ENCODE data around the gene BRWD1.
"Not testable (repeated sequence)": the region's sequence is repeated elsewhere in the genome, so short reads cannot be mapped to it uniquely, and the experiment has no call there.

Gene BRWD1

GRCh38 chr21:39136711-39137110, 176.7 kb downstream of the BRWD1 start:
- DNase-seq (no peak), ATAC-seq (ENCODE audit: insufficient read depth, low read depth) (no peak)
- Histone ChIP-seq H3K4me1 (ENCODE audit: insufficient read depth, low read length) (peaks cover 7% of the 10 kb centered on the region; the same call in 1 of the 2 replicates), H2AFZ (ENCODE audit: low read depth, low read length) (no peak overlapping the region), H3K27me3 (ENCODE audit: insufficient read depth, low read length, poor library complexity) (no peaks in the 10 kb centered on the region), H3K36me3 (ENCODE audit: insufficient read depth, low read length) (no peaks in the 10 kb centered on the region), H3K4me2 (ENCODE audit: insufficient read depth, low read length) (no peak overlapping the region), H4K20me1 (ENCODE audit: insufficient read depth, low read length) (no peaks in the 10 kb centered on the region), H3K27ac (ENCODE audit: low read length) (no peak overlapping the region), H3K79me2 (ENCODE audit: insufficient read depth, low read length) (no peaks in the 10 kb centered on the region), H3K9ac (ENCODE audit: low read depth, low read length) (no peak overlapping the region), H3K4me3 (ENCODE audit: low read depth in 1 of 2, low read length in 2 of 2) (no peak overlapping the region), H3K9me3 (ENCODE audit: insufficient read depth, low read length, severe bottlenecking) (no peaks in the 10 kb centered on the region)
- TF ChIP-seq, protein P1, sequence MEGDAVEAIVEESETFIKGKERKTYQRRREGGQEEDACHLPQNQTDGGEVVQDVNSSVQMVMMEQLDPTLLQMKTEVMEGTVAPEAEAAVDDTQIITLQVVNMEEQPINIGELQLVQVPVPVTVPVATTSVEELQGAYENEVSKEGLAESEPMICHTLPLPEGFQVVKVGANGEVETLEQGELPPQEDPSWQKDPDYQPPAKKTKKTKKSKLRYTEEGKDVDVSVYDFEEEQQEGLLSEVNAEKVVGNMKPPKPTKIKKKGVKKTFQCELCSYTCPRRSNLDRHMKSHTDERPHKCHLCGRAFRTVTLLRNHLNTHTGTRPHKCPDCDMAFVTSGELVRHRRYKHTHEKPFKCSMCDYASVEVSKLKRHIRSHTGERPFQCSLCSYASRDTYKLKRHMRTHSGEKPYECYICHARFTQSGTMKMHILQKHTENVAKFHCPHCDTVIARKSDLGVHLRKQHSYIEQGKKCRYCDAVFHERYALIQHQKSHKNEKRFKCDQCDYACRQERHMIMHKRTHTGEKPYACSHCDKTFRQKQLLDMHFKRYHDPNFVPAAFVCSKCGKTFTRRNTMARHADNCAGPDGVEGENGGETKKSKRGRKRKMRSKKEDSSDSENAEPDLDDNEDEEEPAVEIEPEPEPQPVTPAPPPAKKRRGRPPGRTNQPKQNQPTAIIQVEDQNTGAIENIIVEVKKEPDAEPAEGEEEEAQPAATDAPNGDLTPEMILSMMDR (IDR thresholded peaks at IDR 0.05; ENCODE audit: borderline replicate concordance, extremely low read depth, low read length, poor library complexity, severe bottlenecking): no peak
- TF ChIP-seq EZH2 (IDR thresholded peaks at IDR 0.05; ENCODE audit: borderline replicate concordance, low read depth, low read length, severe bottlenecking): no peak

GRCh38 chr21:39136138-39136537, 177.3 kb downstream of the BRWD1 start:
- H3K4me2 ChIP-seq (ENCODE audit: insufficient read depth, low read length); H2AFZ ChIP-seq (ENCODE audit: low read depth, low read length); H3K27ac ChIP-seq (ENCODE audit: low read length); H3K79me2 ChIP-seq (ENCODE audit: insufficient read depth, low read length); H3K27me3 ChIP-seq (ENCODE audit: insufficient read depth, low read length, poor library complexity); H4K20me1 ChIP-seq (ENCODE audit: insufficient read depth, low read length); H3K36me3 ChIP-seq (ENCODE audit: insufficient read depth, low read length); H3K4me3 ChIP-seq (ENCODE audit: low read depth in 1 of 2, low read length in 2 of 2); H3K9me3 ChIP-seq (ENCODE audit: insufficient read depth, low read length, severe bottlenecking); H3K9ac ChIP-seq (ENCODE audit: low read depth, low read length); H3K4me1 ChIP-seq (ENCODE audit: insufficient read depth, low read length): not testable (repeated sequence)
- TF ChIP-seq, protein P1 (IDR thresholded peaks at IDR 0.05; ENCODE audit: borderline replicate concordance, extremely low read depth, low read length, poor library complexity, severe bottlenecking): peak; percentile 69
- DNase-seq (peak; percentile 74), ATAC-seq (ENCODE audit: insufficient read depth, low read depth) (peak; percentile 90)

GRCh38 chr21:39134288-39134810, 179.1 kb downstream of the BRWD1 start:
- H3K36me3 ChIP-seq (ENCODE audit: insufficient read depth, low read length): no peaks in the 10 kb centered on the region
- no peak for ATAC-seq (ENCODE audit: insufficient read depth, low read depth)

More at GRCh38 chr21:39134288-39134810, 179.1 kb downstream of the BRWD1 start:
- no peak overlapping the region for H3K4me2 ChIP-seq (ENCODE audit: insufficient read depth, low read length)
- peaks cover 8% of the 10 kb centered on the region for H3K9me3 ChIP-seq (ENCODE audit: insufficient read depth, low read length, severe bottlenecking)
- H3K4me1 ChIP-seq (ENCODE audit: insufficient read depth, low read length): peaks cover 7% of the 10 kb centered on the region; the same call in 1 of the 2 replicates
- TF ChIP-seq, protein P1 (IDR thresholded peaks at IDR 0.05; ENCODE audit: borderline replicate concordance, extremely low read depth, low read length, poor library complexity, severe bottlenecking): no peak
- no peak for TF ChIP-seq EZH2 (IDR thresholded peaks at IDR 0.05; ENCODE audit: borderline replicate concordance, low read depth, low read length, severe bottlenecking)
- no peaks in the 10 kb centered on the region for H3K27me3 ChIP-seq (ENCODE audit: insufficient read depth, low read length, poor library complexity)
- H3K4me3 ChIP-seq (ENCODE audit: low read depth in 1 of 2, low read length in 2 of 2): no peak overlapping the region
- H3K9ac ChIP-seq (ENCODE audit: low read depth, low read length): no peak overlapping the region
- H3K79me2 ChIP-seq (ENCODE audit: insufficient read depth, low read length): no peaks in the 10 kb centered on the region
- no peak overlapping the region for H3K27ac ChIP-seq (ENCODE audit: low read length)
- DNase-seq: no peak
- H2AFZ ChIP-seq (ENCODE audit: low read depth, low read length): no peak overlapping the region
- H4K20me1 ChIP-seq (ENCODE audit: insufficient read depth, low read length): no peaks in the 10 kb centered on the region
